HPDE6-E6E7 (cell line): ENCODE measurements around the gene HOXA3.
A peak's percentile ranks its signal among the peaks of the same experiment; 100 is the strongest.

Experiments
- DNase-seq: peaks from one replicate; pipeline ENCODE4 v3.0.0; 2011; ENCODE audit warnings: missing footprints; ENCODE audit errors: extremely low spot score

HOXA3 gene

GRCh38 chr7:27143023-27143949 lies 9.1 kb downstream of the HOXA3 start, which contains the start of gene HOXA5:
TSS of gene HOXA5 (minus strand) at chr7:27143681. CDS start at chr7:27143607, 74 bp downstream.
- peak; percentile 92 for DNase-seq

- no peak for DNase-seq
These were observed 9.8 kb downstream of the HOXA3 start for GRCh38 chr7:27142580-27143022.

GRCh38 chr7:27141923-27142579 lies 10.3 kb downstream of the HOXA3 start:
- no peak for DNase-seq

GRCh38 chr7:27141137-27141922 lies 11.1 kb downstream of the HOXA3 start:
- DNase-seq: no peak

- DNase-seq: no peak
These were observed 12.1 kb downstream of the HOXA3 start for GRCh38 chr7:27140126-27140857.

- DNase-seq: no peak
These were observed 12.9 kb downstream of the HOXA3 start for GRCh38 chr7:27139334-27140125.

GRCh38 chr7:27138985-27139333 lies 13.4 kb downstream of the HOXA3 start:
- DNase-seq: no peak

GRCh38 chr7:27138472-27138871 lies 13.9 kb downstream of the HOXA3 start:
- DNase-seq: no peak

GRCh38 chr7:27137640-27138315 lies 14.6 kb downstream of the HOXA3 start:
- DNase-seq: no peak

- no peak for DNase-seq
These were observed 18.0 kb downstream of the HOXA3 start for GRCh38 chr7:27134392-27134791.

- no peak for DNase-seq
These were observed 18.8 kb downstream of the HOXA3 start for GRCh38 chr7:27133409-27134231.

GRCh38 chr7:27132978-27133377 lies 19.4 kb downstream of the HOXA3 start:
- no peak for DNase-seq

GRCh38 chr7:27132214-27132613 lies 20.2 kb downstream of the HOXA3 start:
- no peak for DNase-seq

- no peak for DNase-seq
These were observed 21.0 kb downstream of the HOXA3 start for GRCh38 chr7:27131390-27131819.

GRCh38 chr7:27130540-27131389 lies 21.6 kb downstream of the HOXA3 start, which contains the start of gene HOXA4:
TSS of gene HOXA4 (minus strand) at chr7:27130757. CDS start at chr7:27130733, 24 bp downstream.
- DNase-seq: no peak

- no peak for DNase-seq
These were observed 22.4 kb downstream of the HOXA3 start for GRCh38 chr7:27129729-27130539.
